Epithelial cell of esophagus (primary cell): Measurements from ENCODE around the gene STK40.

Experiments
- DNase-seq: peaks from one replicate; pipeline ENCODE4 v3.0.0; 2010; ENCODE audit warnings: low read depth
- H3K4me3 ChIP-seq: 2 replicates; pipeline ENCODE4 v1.5.1; 2011; ENCODE audit warnings: mild to moderate bottlenecking, low read length, control low read depth
- TF ChIP-seq, protein P1 (sequence below): IDR thresholded peaks from 2 replicates; pipeline ENCODE4 v1.5.1; 2011; ENCODE audit warnings: low read depth, mild to moderate bottlenecking, low read length, control low read depth, inconsistent platforms; ENCODE audit not compliant: insufficient read depth; ENCODE audit errors: missing control alignments

The STK40 gene

DNA sequence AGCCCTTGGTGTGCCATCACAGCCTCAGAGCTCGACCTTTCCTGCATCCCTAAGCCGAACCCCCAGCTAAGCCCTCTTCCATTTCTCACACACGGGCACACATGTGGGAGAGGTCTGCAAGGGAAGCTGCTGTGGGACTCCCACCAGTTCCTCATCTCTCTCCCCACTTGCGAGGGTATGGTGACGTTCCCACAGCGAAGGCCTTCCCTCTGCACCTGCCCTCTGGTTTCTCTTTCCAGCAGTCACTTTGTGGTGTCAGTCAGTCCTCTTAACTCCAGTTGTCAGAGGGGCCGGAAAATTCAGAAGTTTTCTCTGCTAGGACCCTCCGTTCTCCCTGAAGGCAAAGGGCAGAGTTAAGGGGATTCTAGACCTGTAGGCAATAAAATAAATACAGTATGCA lies 5.5 kb upstream of the STK40 start:
- TF ChIP-seq, protein P1, sequence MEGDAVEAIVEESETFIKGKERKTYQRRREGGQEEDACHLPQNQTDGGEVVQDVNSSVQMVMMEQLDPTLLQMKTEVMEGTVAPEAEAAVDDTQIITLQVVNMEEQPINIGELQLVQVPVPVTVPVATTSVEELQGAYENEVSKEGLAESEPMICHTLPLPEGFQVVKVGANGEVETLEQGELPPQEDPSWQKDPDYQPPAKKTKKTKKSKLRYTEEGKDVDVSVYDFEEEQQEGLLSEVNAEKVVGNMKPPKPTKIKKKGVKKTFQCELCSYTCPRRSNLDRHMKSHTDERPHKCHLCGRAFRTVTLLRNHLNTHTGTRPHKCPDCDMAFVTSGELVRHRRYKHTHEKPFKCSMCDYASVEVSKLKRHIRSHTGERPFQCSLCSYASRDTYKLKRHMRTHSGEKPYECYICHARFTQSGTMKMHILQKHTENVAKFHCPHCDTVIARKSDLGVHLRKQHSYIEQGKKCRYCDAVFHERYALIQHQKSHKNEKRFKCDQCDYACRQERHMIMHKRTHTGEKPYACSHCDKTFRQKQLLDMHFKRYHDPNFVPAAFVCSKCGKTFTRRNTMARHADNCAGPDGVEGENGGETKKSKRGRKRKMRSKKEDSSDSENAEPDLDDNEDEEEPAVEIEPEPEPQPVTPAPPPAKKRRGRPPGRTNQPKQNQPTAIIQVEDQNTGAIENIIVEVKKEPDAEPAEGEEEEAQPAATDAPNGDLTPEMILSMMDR, result no peak
- H3K4me3 ChIP-seq, result no peak overlapping the region

DNA sequence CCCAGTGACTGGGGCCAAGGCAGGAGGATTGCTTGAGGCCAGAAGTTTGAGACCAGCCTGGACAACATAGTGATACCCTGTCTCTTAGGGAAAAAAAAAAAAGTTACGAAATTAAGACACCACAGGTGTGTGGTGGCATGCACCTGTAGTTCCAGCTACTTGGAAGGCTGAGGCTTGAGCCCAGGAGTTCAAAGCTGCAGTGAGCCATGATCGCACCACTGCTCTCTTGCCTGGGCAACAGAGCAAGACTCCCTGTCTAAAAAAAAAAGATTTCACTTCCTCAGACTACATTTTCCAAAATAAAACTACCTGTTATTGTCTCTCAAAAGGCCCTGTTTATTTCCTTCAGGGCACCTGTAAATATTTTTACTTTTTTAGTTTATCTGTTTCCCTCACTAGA lies 4.7 kb upstream of the STK40 start:
- TF ChIP-seq, protein P1, result no peak
- no peak overlapping the region for H3K4me3 ChIP-seq

More for the DNA sequence above, 5.5 kb upstream of the STK40 start:
- DNase-seq, result no peak

DNA sequence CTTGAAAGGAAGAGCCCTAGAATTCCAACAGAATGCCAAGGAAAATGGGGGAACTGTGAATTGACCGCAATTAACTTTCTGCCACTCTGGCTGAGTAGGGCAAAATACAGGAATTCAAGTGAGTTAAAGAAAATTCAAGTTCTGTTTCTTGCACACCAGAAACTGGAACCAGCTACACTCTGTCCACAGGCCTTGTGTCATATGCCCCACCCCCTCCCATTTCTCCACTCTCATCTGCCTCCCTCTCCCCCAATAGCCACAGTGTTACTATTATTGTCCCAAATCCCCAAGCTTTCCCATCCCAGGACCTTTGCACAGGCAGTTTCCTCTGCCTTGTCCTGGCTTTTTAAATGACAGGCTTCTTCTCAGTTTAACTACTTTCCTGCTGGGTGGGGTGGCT lies 4.3 kb upstream of the STK40 start:
- TF ChIP-seq, protein P1, result no peak
- no peak overlapping the region for H3K4me3 ChIP-seq
- DNase-seq, result no peak

More for the DNA sequence above, 4.7 kb upstream of the STK40 start:
- DNase-seq, result no peak

DNA sequence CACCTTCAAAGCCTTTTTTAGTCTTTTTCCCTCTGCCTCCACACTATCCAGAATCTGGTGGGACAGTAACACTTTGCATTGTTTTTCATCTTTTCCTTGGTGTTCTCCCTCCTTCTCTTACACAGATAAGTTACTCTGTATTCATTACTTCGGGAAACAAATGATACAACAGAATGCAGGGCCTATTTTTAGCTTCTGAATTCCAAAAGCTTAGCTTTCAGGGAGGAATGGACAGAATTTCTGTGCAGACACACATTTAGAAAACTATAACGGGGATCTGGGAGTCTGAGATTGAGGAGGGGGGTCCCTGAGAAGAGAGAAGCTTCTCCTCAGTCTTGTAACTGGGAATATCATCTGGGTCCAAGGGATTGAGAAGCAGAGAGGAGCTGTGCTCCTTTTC lies 3.5 kb upstream of the STK40 start:
- no peak overlapping the region for H3K4me3 ChIP-seq
- TF ChIP-seq, protein P1, result no peak
- DNase-seq, result no peak

DNA sequence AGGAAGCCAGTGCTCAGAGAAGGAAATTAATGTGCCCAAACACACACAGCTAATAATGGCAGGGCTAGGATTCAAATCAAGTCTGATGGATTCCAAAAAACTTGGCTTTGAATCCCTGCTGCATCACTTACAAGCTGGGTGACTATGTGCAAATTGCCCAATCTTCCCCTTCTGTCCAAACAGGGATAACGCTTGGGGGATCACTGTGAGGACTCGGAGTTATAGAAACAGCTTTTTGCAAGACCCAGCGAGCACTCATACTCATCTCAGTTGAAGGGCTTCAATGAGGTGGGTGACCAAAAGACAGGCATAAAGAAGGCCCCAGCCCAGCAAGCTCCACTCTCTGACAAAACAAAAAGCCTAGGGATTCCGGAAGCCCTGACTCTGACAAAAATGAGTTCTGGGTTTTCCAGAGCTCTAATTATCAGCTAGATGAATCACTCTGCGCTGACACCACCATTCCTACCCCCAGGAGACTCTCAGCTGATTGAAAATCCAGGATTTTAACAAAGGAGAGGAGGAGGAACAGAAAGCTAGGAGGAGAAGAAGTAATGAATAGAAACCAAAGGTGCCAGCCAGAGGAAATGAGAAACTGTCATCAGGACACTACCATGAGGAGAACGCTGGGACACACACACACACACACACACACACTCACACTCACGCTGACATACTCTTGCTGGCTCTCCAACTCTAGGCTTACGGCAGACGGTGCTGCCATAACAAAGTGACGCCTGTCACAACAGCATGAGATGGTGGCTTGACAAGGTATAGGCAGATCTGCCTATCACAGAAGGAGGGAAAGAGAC lies 1.6 kb upstream of the STK40 start:
- peak; percentile 81 for DNase-seq
- no peak overlapping the region for H3K4me3 ChIP-seq
- TF ChIP-seq, protein P1, result no peak

DNA sequence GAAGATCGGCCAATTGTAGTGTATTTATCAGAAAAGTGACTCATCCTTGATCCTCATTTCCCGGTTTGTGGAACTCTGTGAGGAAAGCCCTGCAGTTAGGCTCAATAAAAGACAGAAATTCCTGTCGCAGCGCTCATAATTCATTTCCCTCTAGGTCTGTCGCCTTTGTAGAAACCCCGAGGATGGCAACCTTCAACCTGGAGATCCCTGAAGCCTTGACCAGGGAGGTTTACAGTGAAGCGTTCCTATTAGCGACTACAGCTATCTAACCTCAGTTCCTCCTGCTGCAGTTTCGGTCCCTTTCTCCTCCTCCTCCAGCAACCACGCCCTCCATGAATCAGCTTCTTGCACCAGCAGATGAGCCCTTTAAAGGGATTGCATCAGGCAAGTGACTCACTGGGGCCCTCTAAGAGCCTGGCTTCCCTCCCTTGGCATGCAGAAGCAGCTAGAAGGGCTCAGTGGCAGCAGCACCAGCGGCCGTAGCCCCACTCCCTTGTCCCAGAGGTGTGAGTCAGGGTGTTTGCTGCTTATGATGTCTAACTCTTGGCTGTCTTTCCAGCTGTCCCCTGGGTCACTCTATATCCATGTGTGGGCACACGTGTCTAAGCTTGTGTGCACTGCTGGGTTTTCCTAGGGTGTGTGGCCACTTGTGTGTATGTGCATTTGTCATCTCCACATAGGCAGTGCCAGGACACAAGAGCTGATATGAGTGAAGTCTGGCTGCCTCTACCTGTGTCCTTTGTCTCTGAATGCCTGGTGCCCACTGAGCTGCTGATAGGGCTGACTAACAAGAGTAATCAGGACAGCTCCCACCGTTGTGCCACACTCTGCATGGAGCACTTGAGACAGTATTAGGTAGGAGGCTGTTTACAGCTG lies 779 bp upstream of the STK40 start:
- H3K4me3 ChIP-seq, result peak overlapping the region; percentile 68
- TF ChIP-seq, protein P1, result no peak
- peak; percentile 100 for DNase-seq
